GM18868 (cell line): ENCODE data around the gene HMGCR.
"Not testable (repeated sequence)": the region's sequence is repeated elsewhere in the genome, so short reads cannot be mapped to it uniquely, and the experiment has no call there.

Experiments
- ATAC-seq: cut with Tn5 transposase; IDR thresholded peaks from one replicate; pipeline ENCODE4 v1.9.1; 2021; ENCODE audit warnings: mild to moderate bottlenecking, moderate library complexity; ENCODE audit not compliant: unreplicated experiment

HMGCR gene

GRCh38 chr5:75336615-75337336 is at the start of gene HMGCR:
Gene HMGCR (plus strand): TSS chr5:75337220. CDS start chr5:75342606, 5,386 bp downstream.
- ATAC-seq, result peak; percentile 98

GRCh38 chr5:75291844-75292243 is 45.2 kb upstream of the HMGCR start:
- ATAC-seq, result not testable (repeated sequence)

GRCh38 chr5:75300084-75300483 is 36.9 kb upstream of the HMGCR start:
- no peak for ATAC-seq

- no peak for ATAC-seq
Observed at GRCh38 chr5:75303419-75303818, 33.6 kb upstream of the HMGCR start.

GRCh38 chr5:75304486-75304885 is 32.5 kb upstream of the HMGCR start:
- ATAC-seq, result not testable (repeated sequence)

GRCh38 chr5:75306746-75307145 is 30.3 kb upstream of the HMGCR start:
- no peak for ATAC-seq

GRCh38 chr5:75310212-75310611 is 26.8 kb upstream of the HMGCR start:
- ATAC-seq, result no peak

- ATAC-seq, result not testable (repeated sequence)
Observed at GRCh38 chr5:75319148-75319547, 17.9 kb upstream of the HMGCR start.

- no peak for ATAC-seq
Observed at GRCh38 chr5:75319638-75320037, 17.4 kb upstream of the HMGCR start.

GRCh38 chr5:75320371-75320770 is 16.6 kb upstream of the HMGCR start:
- no peak for ATAC-seq

- no peak for ATAC-seq
Observed at GRCh38 chr5:75322066-75322465, 15.0 kb upstream of the HMGCR start.

- ATAC-seq, result no peak
Observed at GRCh38 chr5:75324791-75325190, 12.2 kb upstream of the HMGCR start.

- no peak for ATAC-seq
Observed at GRCh38 chr5:75325242-75325641, 11.8 kb upstream of the HMGCR start.

- ATAC-seq, result no peak
Observed at GRCh38 chr5:75330404-75330803, 6.6 kb upstream of the HMGCR start.

- no peak for ATAC-seq
Observed at GRCh38 chr5:75331095-75332090, 5.6 kb upstream of the HMGCR start.

GRCh38 chr5:75333759-75334158 is 3.3 kb upstream of the HMGCR start:
- ATAC-seq, result not testable (repeated sequence)

GRCh38 chr5:75334413-75334812 is 2.6 kb upstream of the HMGCR start:
- not testable (repeated sequence) for ATAC-seq

GRCh38 chr5:75335486-75335885 is 1.5 kb upstream of the HMGCR start:
- ATAC-seq, result no peak

- no peak for ATAC-seq
Observed at GRCh38 chr5:75335952-75336614, 937 bp upstream of the HMGCR start.

GRCh38 chr5:75337366-75338021 is 474 bp downstream of the HMGCR start:
- no peak for ATAC-seq

- ATAC-seq, result no peak
Observed at GRCh38 chr5:75338408-75338807, 1.4 kb downstream of the HMGCR start.
